ENCODE data around the gene CSNK1A1.

DNA sequence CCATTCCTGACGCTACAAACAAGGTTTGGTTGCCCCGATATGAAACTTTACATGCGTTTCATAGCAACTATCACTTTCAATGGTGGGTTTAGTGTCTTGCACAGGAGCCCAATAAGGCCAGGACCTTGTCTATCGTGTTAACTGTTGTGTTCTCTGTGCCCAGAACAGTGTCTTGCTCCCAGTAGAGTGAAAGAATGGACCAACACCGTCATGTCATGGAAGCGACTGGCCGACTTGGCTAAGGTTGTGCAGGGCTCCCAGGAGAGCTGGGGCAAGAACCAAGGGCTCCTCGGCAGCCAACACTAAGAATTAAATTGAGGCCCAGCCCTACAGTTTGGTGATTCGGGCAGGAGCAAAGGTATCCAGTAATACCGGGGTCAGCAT, 29.6 kb upstream of the CSNK1A1 start:
- TF ChIP-seq, protein P1, sequence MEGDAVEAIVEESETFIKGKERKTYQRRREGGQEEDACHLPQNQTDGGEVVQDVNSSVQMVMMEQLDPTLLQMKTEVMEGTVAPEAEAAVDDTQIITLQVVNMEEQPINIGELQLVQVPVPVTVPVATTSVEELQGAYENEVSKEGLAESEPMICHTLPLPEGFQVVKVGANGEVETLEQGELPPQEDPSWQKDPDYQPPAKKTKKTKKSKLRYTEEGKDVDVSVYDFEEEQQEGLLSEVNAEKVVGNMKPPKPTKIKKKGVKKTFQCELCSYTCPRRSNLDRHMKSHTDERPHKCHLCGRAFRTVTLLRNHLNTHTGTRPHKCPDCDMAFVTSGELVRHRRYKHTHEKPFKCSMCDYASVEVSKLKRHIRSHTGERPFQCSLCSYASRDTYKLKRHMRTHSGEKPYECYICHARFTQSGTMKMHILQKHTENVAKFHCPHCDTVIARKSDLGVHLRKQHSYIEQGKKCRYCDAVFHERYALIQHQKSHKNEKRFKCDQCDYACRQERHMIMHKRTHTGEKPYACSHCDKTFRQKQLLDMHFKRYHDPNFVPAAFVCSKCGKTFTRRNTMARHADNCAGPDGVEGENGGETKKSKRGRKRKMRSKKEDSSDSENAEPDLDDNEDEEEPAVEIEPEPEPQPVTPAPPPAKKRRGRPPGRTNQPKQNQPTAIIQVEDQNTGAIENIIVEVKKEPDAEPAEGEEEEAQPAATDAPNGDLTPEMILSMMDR (conservative IDR thresholded peaks at IDR 0.05; ENCODE audit: low read depth, low read length), result no peak
- TF ChIP-seq, protein P2, sequence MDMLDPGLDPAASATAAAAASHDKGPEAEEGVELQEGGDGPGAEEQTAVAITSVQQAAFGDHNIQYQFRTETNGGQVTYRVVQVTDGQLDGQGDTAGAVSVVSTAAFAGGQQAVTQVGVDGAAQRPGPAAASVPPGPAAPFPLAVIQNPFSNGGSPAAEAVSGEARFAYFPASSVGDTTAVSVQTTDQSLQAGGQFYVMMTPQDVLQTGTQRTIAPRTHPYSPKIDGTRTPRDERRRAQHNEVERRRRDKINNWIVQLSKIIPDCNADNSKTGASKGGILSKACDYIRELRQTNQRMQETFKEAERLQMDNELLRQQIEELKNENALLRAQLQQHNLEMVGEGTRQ (IDR thresholded peaks at IDR 0.05; ENCODE audit: low read depth, low read length), result no peak
- TF ChIP-seq FOS (IDR thresholded peaks at IDR 0.05; ENCODE audit: low read depth, low read length), result no peak
- TF ChIP-seq MXI1 (IDR thresholded peaks at IDR 0.05; ENCODE audit: borderline replicate concordance, low read depth, low read length), result no peak
- TF ChIP-seq RAD21 (IDR thresholded peaks at IDR 0.05; ENCODE audit: low read length), result no peak
- no peak for TF ChIP-seq POLR2A (IDR thresholded peaks at IDR 0.05; ENCODE audit: low read depth, low read length)
